GM12878 (cell line): ENCODE measurements around the gene HAUS1. TPM values are rescaled to one million over a fixed set of nuclear protein-coding genes. Genes with fewer than 3 reads are reported as not detected.

ENCODE experiments used
- ATAC-seq: fragments of 200-7000 bp; cut with Tn5 transposase; 3 replicates; pipeline ENCODE4 v1.9.1; 2020; ENCODE audit warnings: mild to moderate bottlenecking, moderate library complexity
- BruUV-seq: library from RNA; stranded (reverse); fragments of 400-500 nt; replicated peaks from 2 replicates; lab custom pipeline; 2021; lab: Mats Ljungman, UMichigan
- CTCF ChIA-PET: fragments of 300-600 bp; sonication (Branson Sonifier 250); formaldehyde crosslinking; extraction: SDS; loops from one replicate; lab custom pipeline; 2021; ENCODE audit warnings: inconsistent platforms; lab: Yijun Ruan, JAX
- POLR2A ChIA-PET: fragments of 350-600 bp; formaldehyde crosslinking; extraction: SDS; loops from one replicate; lab custom pipeline; 2021; ENCODE audit warnings: inconsistent platforms; lab: Charles Lee
- RAD21 ChIA-PET: fragments of 300-600 bp; sonication (Branson Sonifier 250); formaldehyde crosslinking; loops from one replicate; lab custom pipeline; 2023; ENCODE audit warnings: antibody characterized with exemption; ENCODE audit not compliant: unreplicated experiment; lab: Charles Lee
- SMC1A ChIA-PET: fragments of 300-600 bp; sonication (Branson Sonifier 250); formaldehyde crosslinking; loops from one replicate; lab custom pipeline; 2023; ENCODE audit not compliant: unreplicated experiment, uncharacterized antibody; lab: Charles Lee
- DNase-seq: peaks from one replicate; pipeline ENCODE4 v3.0.0-alpha.2; 2011; ENCODE audit warnings: low read depth, low spot score
- FAIRE-seq: peaks from 3 replicates; lab custom pipeline; 2011; peaks lifted over from hg19 to GRCh38; lab: Jason Lieb, UNC
- H2AFZ ChIP-seq: 2 replicates; pipeline ENCODE4 v1.6.0; 2011; ENCODE audit warnings: low read depth, low read length, control low read depth; ENCODE audit not compliant: control insufficient read depth
- H3K27ac ChIP-seq: 2 replicates; pipeline ENCODE4 v1.5.1; 2011; ENCODE audit warnings: control low read depth; ENCODE audit not compliant: control insufficient read depth, insufficient read depth
- H3K27me3 ChIP-seq, 2 experiments: replicated peaks in 1 of 2; 2 replicates each; pipeline versions ENCODE4 v1.6.0 to v1.6.1; 2011; ENCODE audit warnings: low read length in 1 of 2; ENCODE audit not compliant: control insufficient read depth in 2 of 2, insufficient read depth in 2 of 2
- H3K36me3 ChIP-seq, 2 experiments: 2 replicates each; pipeline ENCODE4 v1.5.1; 2011; ENCODE audit warnings: low read length in 1 of 2; ENCODE audit not compliant: control insufficient read depth in 2 of 2, insufficient read depth in 2 of 2
- H3K4me1 ChIP-seq: 2 replicates; pipeline ENCODE4 v1.6.1; 2011; ENCODE audit warnings: mild to moderate bottlenecking, low read length, moderate library complexity, mixed read lengths; ENCODE audit not compliant: control insufficient read depth, insufficient read depth
- H3K4me2 ChIP-seq: 2 replicates; pipeline ENCODE4 v1.6.0; 2011; ENCODE audit warnings: control low read depth; ENCODE audit not compliant: control insufficient read depth, insufficient read depth
- H3K4me3 ChIP-seq: fragments of 200-600 bp; sonication (generic); 2 replicates; pipeline ENCODE4 v1.5.1; 2016
- H3K79me2 ChIP-seq: 2 replicates; pipeline ENCODE4 v1.6.0; 2011; ENCODE audit warnings: low read length; ENCODE audit not compliant: control insufficient read depth, insufficient read depth
- H3K9ac ChIP-seq: 2 replicates; pipeline ENCODE4 v1.8.0; 2011; ENCODE audit warnings: low read length, control low read depth, mixed read lengths; ENCODE audit not compliant: control insufficient read depth, insufficient read depth
- H3K9me3 ChIP-seq: replicated peaks from 3 replicates; pipeline ENCODE4 v1.5.1; 2011; ENCODE audit warnings: mild to moderate bottlenecking, low read length; ENCODE audit not compliant: control insufficient read depth, insufficient read depth
- H4K20me1 ChIP-seq: 2 replicates; pipeline ENCODE4 v1.6.0; 2011; ENCODE audit not compliant: control insufficient read depth, insufficient read depth
- ASH2L ChIP-seq: fragments of 300-600, 200-600 bp; sonication (generic); IDR thresholded peaks from 2 replicates; pipeline ENCODE4 v1.6.1; 2017; ENCODE audit warnings: low read depth, mild to moderate bottlenecking, borderline replicate concordance
- CREM ChIP-seq: IDR thresholded peaks from 2 replicates; pipeline ENCODE4 v1.6.1; 2014; ENCODE audit warnings: antibody characterized with exemption, low read depth
- HDGF ChIP-seq: fragments of 450-650 bp; IDR thresholded peaks from 2 replicates; pipeline ENCODE4 v1.6.1; 2016; ENCODE audit warnings: antibody characterized with exemption
- IKZF2 ChIP-seq, 2 experiments: fragments of 450-650 bp; IDR thresholded peaks; 2 replicates each; pipeline ENCODE4 v1.6.1; 2017; ENCODE audit warnings: mild to moderate bottlenecking in 2 of 2, moderate library complexity in 2 of 2
- NR2C2 ChIP-seq: IDR thresholded peaks from 2 replicates; pipeline ENCODE4 v1.6.1; 2011; ENCODE audit warnings: borderline replicate concordance, low read depth; ENCODE audit not compliant: control insufficient read depth, insufficient read length
- SMC3 ChIP-seq: IDR thresholded peaks from 2 replicates; pipeline ENCODE4 v1.6.1; 2011; ENCODE audit warnings: low read length, improper control_type of control experiment, borderline replicate concordance
- SREBF2 ChIP-seq: IDR thresholded peaks from 2 replicates; pipeline ENCODE4 v1.6.1; 2012; ENCODE audit warnings: mild to moderate bottlenecking, low read length
- STAT1 ChIP-seq: fragments of 450-650 bp; conservative IDR thresholded peaks from 2 replicates; pipeline ENCODE4 v1.6.1; 2014; ENCODE audit warnings: antibody characterized with exemption, mild to moderate bottlenecking
- TCF7 ChIP-seq: IDR thresholded peaks from 2 replicates; pipeline ENCODE4 v1.6.1; 2014; ENCODE audit warnings: antibody characterized with exemption, borderline replicate concordance
- ZNF274 ChIP-seq: IDR thresholded peaks from one replicate; pipeline ENCODE4 v1.8.0; 2011; ENCODE audit not compliant: insufficient read length, insufficient read depth
- WGBS: methylation state at CpG from one replicate; pipeline ENCODE4 v1.1.6; 2016; ENCODE audit warnings: low lambda C conversion rate; ENCODE audit not compliant: insufficient replicate concordance, insufficient coverage; ENCODE audit errors: missing lambda C conversion rate; 5-methylcytosine and 5-hydroxymethylcytosine counted together
- in situ Hi-C: fragments of 300-500 bp; cut with MboI; formaldehyde crosslinking; loops from 9 replicates; pipeline ENCODE4 v1.14.3; 2018; ENCODE audit warnings: mixed read lengths
- intact Hi-C: fragments of 100-400 bp; cut with micrococcal nuclease; formaldehyde crosslinking; loops from one replicate; pipeline ENCODE4 v1.14.2; 2022; ENCODE audit not compliant: unreplicated experiment
- polyA plus RNA-seq, 11 experiments: library from polyadenylated mRNA; depleted of rRNA in 4 of 11; unstranded in 6 of 11; stranded (reverse) in 5 of 11; fragments of >200 nt; fragmentation: Nextera tagmentation in 4 of 11; fragmentation: Illumina TruSeq in 1 of 11; extraction: Ambion mirVana in 4 of 11; extraction: Trizol in 1 of 11; gene quantifications; 1 replicate in 1 of 11; 2 replicates in 10 of 11; pipeline versions ENCODE4 v1.2.1 to v1.2.3, GENCODE V29; 2011 to 2016; ENCODE audit warnings: inconsistent platforms in 2 of 11, missing spikeins in 2 of 11, low read depth in 1 of 11
- total RNA-seq, 4 experiments: library from RNA; depleted of rRNA in 3 of 4; stranded (reverse); fragments of >200 nt in 3 of 4; fragmentation: Illumina TruSeq in 1 of 4; extraction: Trizol in 1 of 4; gene quantifications; 2 replicates each; pipeline versions ENCODE4 v1.2.1 to v1.2.3, GENCODE V29; 2013 to 2021
- TF ChIP-seq, protein P1 (sequence below): IDR thresholded peaks from 2 replicates; pipeline ENCODE4 v1.6.1; 2011; ENCODE audit warnings: borderline replicate concordance, low read depth, mild to moderate bottlenecking, moderate library complexity, mixed read lengths, low read length; ENCODE audit not compliant: insufficient read depth; ENCODE audit errors: extremely low read length
- TF ChIP-seq, protein P2 (sequence below): fragments of 450-650 bp; IDR thresholded peaks from 2 replicates; pipeline ENCODE4 v1.6.1; 2017; ENCODE audit warnings: mild to moderate bottlenecking

HAUS1 gene
- total and polyA plus RNA-seq, 10 of the 15 experiments (the other 5 are each of a cell fraction or from before 2014, with no cell fraction given) = 41.2 to 182 (median 91.9) TPM

DNA sequence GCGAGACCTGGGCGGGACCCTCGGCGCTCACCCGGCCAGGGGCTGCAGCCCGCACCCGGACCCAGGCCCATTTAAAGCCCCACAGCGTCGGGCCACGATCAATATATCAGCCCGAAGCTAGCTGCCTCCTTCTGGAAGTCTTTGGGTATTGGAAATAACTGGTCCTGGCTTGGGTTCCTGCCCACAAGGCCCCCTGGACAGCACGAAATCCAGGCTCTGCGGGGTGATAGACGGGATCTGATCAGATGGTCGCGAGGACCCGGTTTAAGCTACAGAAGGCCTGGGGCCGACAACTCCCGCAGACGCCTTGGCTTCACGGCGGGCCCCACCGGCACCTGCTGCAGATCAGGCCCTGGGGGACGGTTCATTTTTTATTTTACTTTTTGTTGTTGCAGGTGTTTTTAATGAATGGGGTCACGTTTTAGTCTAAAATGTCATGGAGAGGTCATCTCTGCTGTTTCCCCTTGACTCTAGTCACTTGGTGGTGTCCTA is 31.8 kb upstream of the HAUS1 start (continued):
- TF ChIP-seq NR2C2 (no peak), IKZF2 (IDR thresholded peaks at IDR 0.05) (no peak), ASH2L (no peak), SREBF2 (no peak), SMC3 (no peak), ZNF274 (no peak), STAT1 (no peak), CREM (no peak)
- TF ChIP-seq, protein P1, sequence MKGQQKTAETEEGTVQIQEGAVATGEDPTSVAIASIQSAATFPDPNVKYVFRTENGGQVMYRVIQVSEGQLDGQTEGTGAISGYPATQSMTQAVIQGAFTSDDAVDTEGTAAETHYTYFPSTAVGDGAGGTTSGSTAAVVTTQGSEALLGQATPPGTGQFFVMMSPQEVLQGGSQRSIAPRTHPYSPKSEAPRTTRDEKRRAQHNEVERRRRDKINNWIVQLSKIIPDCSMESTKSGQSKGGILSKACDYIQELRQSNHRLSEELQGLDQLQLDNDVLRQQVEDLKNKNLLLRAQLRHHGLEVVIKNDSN = no peak

DNA sequence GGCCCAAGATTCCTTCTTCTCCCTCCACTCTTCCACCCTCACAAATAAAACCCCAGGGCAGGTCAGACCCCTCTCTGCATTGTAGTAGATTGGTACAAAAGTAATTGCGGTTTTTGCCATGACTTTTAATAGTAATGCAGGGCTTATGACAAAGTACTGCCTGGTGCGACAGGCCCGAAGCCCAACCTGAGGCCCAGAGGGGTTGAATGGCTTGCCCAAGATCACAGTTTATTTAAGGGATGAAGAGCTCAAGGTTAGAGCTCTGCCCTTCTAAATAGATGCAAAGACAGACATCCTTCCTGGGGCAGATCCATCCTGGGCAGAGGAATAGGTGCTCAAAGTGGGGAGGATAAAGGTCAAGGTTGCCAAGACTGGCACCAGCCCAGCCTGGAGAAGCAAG is 31.2 kb upstream of the HAUS1 start:
- Histone ChIP-seq H3K36me3 (no peaks in the 10 kb centered on the region; a peak in 3 of 4 replicates), H3K9me3 (no peaks in the 10 kb centered on the region; the same call in 2 of the 3 replicates), H3K4me2 (no peak overlapping the region), H2AFZ (no peak overlapping the region), H4K20me1 (no peaks in the 10 kb centered on the region), H3K79me2 (no peaks in the 10 kb centered on the region; the same call in none of the 2 replicates), H3K4me1 (peaks cover 14% of the 10 kb centered on the region), H3K9ac (no peak overlapping the region), H3K27me3 (no peaks in the 10 kb centered on the region; a peak in 1 of 4 replicates), H3K27ac (no peak overlapping the region), H3K4me3 (no peak overlapping the region)
- TF ChIP-seq TCF7 (no peak), HDGF (no peak)
- TF ChIP-seq, protein P2, sequence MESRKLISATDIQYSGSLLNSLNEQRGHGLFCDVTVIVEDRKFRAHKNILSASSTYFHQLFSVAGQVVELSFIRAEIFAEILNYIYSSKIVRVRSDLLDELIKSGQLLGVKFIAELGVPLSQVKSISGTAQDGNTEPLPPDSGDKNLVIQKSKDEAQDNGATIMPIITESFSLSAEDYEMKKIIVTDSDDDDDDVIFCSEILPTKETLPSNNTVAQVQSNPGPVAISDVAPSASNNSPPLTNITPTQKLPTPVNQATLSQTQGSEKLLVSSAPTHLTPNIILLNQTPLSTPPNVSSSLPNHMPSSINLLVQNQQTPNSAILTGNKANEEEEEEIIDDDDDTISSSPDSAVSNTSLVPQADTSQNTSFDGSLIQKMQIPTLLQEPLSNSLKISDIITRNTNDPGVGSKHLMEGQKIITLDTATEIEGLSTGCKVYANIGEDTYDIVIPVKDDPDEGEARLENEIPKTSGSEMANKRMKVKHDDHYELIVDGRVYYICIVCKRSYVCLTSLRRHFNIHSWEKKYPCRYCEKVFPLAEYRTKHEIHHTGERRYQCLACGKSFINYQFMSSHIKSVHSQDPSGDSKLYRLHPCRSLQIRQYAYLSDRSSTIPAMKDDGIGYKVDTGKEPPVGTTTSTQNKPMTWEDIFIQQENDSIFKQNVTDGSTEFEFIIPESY = no peak
- no peak for FAIRE-seq
- ChIA-PET SMC1A (interaction anchor here (0.9 to 2.1 kb wide), 26 partner anchors 10 to 452 kb away, joined by 3 to 36 read pairs (median 6); no protein-coding TSS in a partner anchor), RAD21 (interaction anchor here (0.5 to 2.5 kb wide), 16 partner anchors 10 to 585 kb away, joined by 3 to 39 read pairs (median 4); no protein-coding TSS in a partner anchor), CTCF (interaction anchor here (0.8 to 5.4 kb wide), 38 partner anchors 10 to 842 kb away, joined by 3 to 78 read pairs (median 5); partner anchors contain the start of genes ATP5F1A and SLC14A1), POLR2A (no interaction called here)
- intact Hi-C loops = loop anchor here (2.0 to 5.0 kb wide), 3 partner anchors 96 to 381 kb away; no protein-coding TSS in a partner anchor
- ATAC-seq = no peak
- BruUV-seq = no TSS peak
- in situ Hi-C loops = loop anchor here (5.0 to 10.0 kb wide), 2 partner anchors 151 to 378 kb away; no protein-coding TSS in a partner anchor
- WGBS = 100% methylated on average over 3 of the region's 3 CpGs
- no peak for DNase-seq
